ENCODE data around the gene DGKK.

- TF ChIP-seq EZH2 (IDR thresholded peaks at IDR 0.05) (no peak), POLR2AphosphoS5 (IDR thresholded peaks at IDR 0.05; ENCODE audit: borderline replicate concordance, low read depth, low read length) (no peak), FOXP2 (optimal IDR thresholded peaks at IDR 0.05; ENCODE audit: control extremely low read depth, extremely low read length, insufficient read depth) (no peak)
Measured at GRCh38 chrX:50514811-50515210, 44.2 kb upstream of the DGKK start.

All from SK-N-MC (cell line).